H9 (cell line): ENCODE data around the gene MCEMP1. TPM values are rescaled to one million over a fixed set of nuclear protein-coding genes. Genes with fewer than 3 reads are reported as not detected.

Experiments
- DNase-seq: peaks from one replicate; pipeline ENCODE4 v3.0.0-alpha.2; 2017
- H2AFZ ChIP-seq: one replicate; pipeline ENCODE4 v1.6.1; 2013; ENCODE audit warnings: mild to moderate bottlenecking, low read length, control low read depth, moderate library complexity
- H2AK5ac ChIP-seq: 2 replicates; pipeline ENCODE4 v1.6.1; 2013; ENCODE audit warnings: low read length, control low read depth, mixed read lengths; ENCODE audit not compliant: insufficient read length
- H2BK120ac ChIP-seq: one replicate; pipeline ENCODE4 v1.6.1; 2013; ENCODE audit warnings: low read depth, mild to moderate bottlenecking, low read length, control low read depth, inconsistent platforms; ENCODE audit not compliant: poor library complexity, severe bottlenecking
- H2BK12ac ChIP-seq: 2 replicates; pipeline ENCODE4 v1.6.1; 2013; ENCODE audit warnings: low read length, control low read depth, mixed read lengths, low read depth; ENCODE audit not compliant: insufficient read length
- H2BK15ac ChIP-seq: 2 replicates; pipeline ENCODE4 v1.6.1; 2013; ENCODE audit warnings: low read depth, low read length, control low read depth
- H2BK20ac ChIP-seq: one replicate; pipeline ENCODE4 v1.6.1; 2013; ENCODE audit warnings: low read depth, mild to moderate bottlenecking, low read length, control low read depth, inconsistent platforms; ENCODE audit not compliant: poor library complexity, severe bottlenecking
- H2BK5ac ChIP-seq: 2 replicates; pipeline ENCODE4 v1.6.1; 2013; ENCODE audit warnings: low read length, control low read depth, mixed read lengths; ENCODE audit not compliant: insufficient read length
- H3K14ac ChIP-seq: 2 replicates; pipeline ENCODE4 v1.6.1; 2013; ENCODE audit warnings: low read length, control low read depth; ENCODE audit not compliant: insufficient read depth
- H3K18ac ChIP-seq: 2 replicates; pipeline ENCODE4 v1.6.1; 2013; ENCODE audit warnings: low read depth, mild to moderate bottlenecking, mixed read lengths, low read length, control low read depth; ENCODE audit not compliant: insufficient read length
- H3K23ac ChIP-seq: 2 replicates; pipeline ENCODE4 v1.6.1; 2013; ENCODE audit warnings: low read length, control low read depth, mixed read lengths, low read depth; ENCODE audit not compliant: insufficient read length
- H3K23me2 ChIP-seq: 2 replicates; pipeline ENCODE4 v1.6.1; 2013; ENCODE audit warnings: low read depth, mild to moderate bottlenecking, mixed read lengths, low read length, control low read depth; ENCODE audit not compliant: insufficient read length, poor library complexity, severe bottlenecking
- H3K27ac ChIP-seq: 2 replicates; pipeline ENCODE4 v1.5.1; 2013; ENCODE audit warnings: low read length, control low read depth, mixed read lengths, low read depth; ENCODE audit not compliant: insufficient read length
- H3K27me3 ChIP-seq: 2 replicates; pipeline ENCODE4 v1.6.1; 2013; ENCODE audit warnings: low read length, control low read depth, inconsistent platforms; ENCODE audit not compliant: insufficient read depth
- H3K4ac ChIP-seq: 2 replicates; pipeline ENCODE4 v1.6.1; 2013; ENCODE audit warnings: low read depth, mild to moderate bottlenecking, control low read depth, inconsistent platforms, low read length, moderate library complexity
- H3K4me1 ChIP-seq: 2 replicates; pipeline ENCODE4 v1.6.1; 2013; ENCODE audit warnings: low read length, control low read depth, inconsistent platforms; ENCODE audit not compliant: insufficient read depth
- H3K4me2 ChIP-seq: 2 replicates; pipeline ENCODE4 v1.6.1; 2013; ENCODE audit warnings: low read length, control low read depth, mixed read lengths; ENCODE audit not compliant: insufficient read length, insufficient read depth
- H3K56ac ChIP-seq: 2 replicates; pipeline ENCODE4 v1.6.1; 2013; ENCODE audit warnings: low read depth, mild to moderate bottlenecking, mixed read lengths, low read length, control low read depth; ENCODE audit not compliant: insufficient read length
- H3K79me1 ChIP-seq: 2 replicates; pipeline ENCODE4 v1.6.1; 2013; ENCODE audit warnings: low read depth, mild to moderate bottlenecking, moderate library complexity, low read length, control low read depth, inconsistent platforms; ENCODE audit not compliant: insufficient read depth, poor library complexity, severe bottlenecking
- H3K79me2 ChIP-seq: 2 replicates; pipeline ENCODE4 v1.6.1; 2013; ENCODE audit warnings: low read length, control low read depth, inconsistent platforms; ENCODE audit not compliant: insufficient read depth
- H3K9ac ChIP-seq: 2 replicates; pipeline ENCODE4 v1.6.1; 2013; ENCODE audit warnings: low read length, control low read depth, mixed read lengths; ENCODE audit not compliant: insufficient read length; ENCODE audit errors: extremely low read depth
- H3K9me3 ChIP-seq: one replicate; pipeline ENCODE4 v1.6.1; 2013; ENCODE audit warnings: low read depth, low read length, inconsistent platforms; ENCODE audit not compliant: control insufficient read depth
- H3T11ph ChIP-seq: one replicate; pipeline ENCODE4 v1.6.1; 2013; ENCODE audit warnings: mild to moderate bottlenecking, low read length, control low read depth, inconsistent platforms
- H4K20me1 ChIP-seq: one replicate; pipeline ENCODE4 v1.6.1; 2013; ENCODE audit not compliant: control insufficient read depth, insufficient read length, insufficient read depth
- H4K5ac ChIP-seq: 2 replicates; pipeline ENCODE4 v1.6.1; 2013; ENCODE audit warnings: low read depth, mild to moderate bottlenecking, mixed read lengths, low read length, control low read depth; ENCODE audit not compliant: insufficient read length
- H4K8ac ChIP-seq: replicated peaks from 2 replicates; pipeline ENCODE4 v1.6.1; 2013; ENCODE audit warnings: low read length, control low read depth, mixed read lengths, low read depth; ENCODE audit not compliant: insufficient read length
- H4K91ac ChIP-seq: 2 replicates; pipeline ENCODE4 v1.6.1; 2013; ENCODE audit warnings: low read depth, mild to moderate bottlenecking, moderate library complexity, mixed read lengths, low read length, control low read depth; ENCODE audit not compliant: insufficient read length
- H3K27ac Mint-ChIP-seq, 3 experiments: 2 replicates in 2 of 3; 3 replicates in 1 of 3; pipeline ENCODE4 v1.8.0; 2020 to 2021; ENCODE audit warnings: mixed read lengths in 3 of 3, mild to moderate bottlenecking in 1 of 3, moderate library complexity in 1 of 3
- H3K27me3 Mint-ChIP-seq: 2 replicates; pipeline ENCODE4 v1.8.0; 2021; ENCODE audit warnings: low read depth, mild to moderate bottlenecking, moderate library complexity, mixed read lengths
- H3K36me3 Mint-ChIP-seq, 3 experiments: 2 replicates in 2 of 3; 3 replicates in 1 of 3; pipeline ENCODE4 v1.8.0; 2020 to 2021; ENCODE audit warnings: low read depth in 3 of 3, mixed read lengths in 3 of 3; ENCODE audit not compliant: insufficient read depth in 1 of 3
- H3K4me1 Mint-ChIP-seq, 2 experiments: 2 replicates each; pipeline ENCODE4 v1.8.0; 2020; ENCODE audit warnings: mixed read lengths in 2 of 2
- H3K4me3 Mint-ChIP-seq, 2 experiments: 2 replicates in 1 of 2; 3 replicates in 1 of 2; pipeline ENCODE4 v1.8.0; 2020 to 2021; ENCODE audit warnings: mild to moderate bottlenecking in 2 of 2, mixed read lengths in 2 of 2, moderate library complexity in 1 of 2
- H3K9me3 Mint-ChIP-seq, 2 experiments: 2 replicates in 1 of 2; 3 replicates in 1 of 2; pipeline ENCODE4 v1.8.0; 2020; ENCODE audit warnings: mild to moderate bottlenecking in 2 of 2, mixed read lengths in 2 of 2, moderate library complexity in 1 of 2
- CTCF ChIP-seq: fragments of 200-600 bp; sonication (generic); conservative IDR thresholded peaks from 3 replicates; pipeline ENCODE4 v1.8.0; 2021; ENCODE audit warnings: antibody characterized with exemption, mild to moderate bottlenecking
- WGBS: extraction: QIAGEN DNeasy Blood & Tissue Kit; methylation state at CpG from one replicate; pipeline ENCODE4 v1.1.7; 2013; ENCODE audit warnings: missing lambda C conversion rate, low lambda C conversion rate, mixed read lengths; ENCODE audit not compliant: insufficient read length; ENCODE audit errors: extremely low coverage; 5-methylcytosine and 5-hydroxymethylcytosine counted together
- total RNA-seq: library from RNA; stranded (reverse); gene quantifications from 2 replicates; pipeline ENCODE4 v1.2.1, GENCODE V29; 2021

MCEMP1 gene
- total RNA-seq, 1 experiment from 2014 or later: not detected

DNA sequence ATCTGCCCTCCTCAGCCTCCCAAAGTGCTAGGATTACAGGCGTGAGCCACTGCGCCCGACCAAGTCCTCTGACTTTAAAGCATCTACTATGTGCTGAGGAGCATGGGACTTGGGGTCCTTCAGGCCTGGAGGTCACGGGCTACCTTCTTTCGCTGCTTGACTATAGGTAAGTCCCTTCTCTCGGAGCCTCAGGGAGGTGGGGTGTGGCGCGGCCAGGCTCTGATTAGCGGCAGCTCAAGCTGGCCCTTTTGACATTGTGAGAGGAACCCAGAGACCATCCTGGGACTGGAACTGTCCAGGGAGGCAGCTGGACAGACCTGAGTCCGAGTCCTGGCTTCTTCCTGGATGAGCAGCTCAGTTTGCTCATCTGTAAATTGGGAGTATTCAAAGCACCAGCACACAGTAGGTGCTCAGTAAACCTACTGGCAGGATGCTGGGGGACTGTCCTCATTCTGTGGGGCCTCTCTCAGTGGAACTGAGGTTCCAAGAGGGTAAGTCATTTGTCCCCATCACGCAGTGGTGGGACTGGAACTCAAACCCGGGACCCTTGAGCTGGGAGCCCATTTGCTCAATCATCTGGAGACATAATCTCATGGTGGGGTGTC lies 24.3 kb downstream of the MCEMP1 start:
- H3K14ac ChIP-seq: no peak overlapping the region
- H3K27ac ChIP-seq: no peak overlapping the region
- H4K5ac ChIP-seq: no peak overlapping the region
- H2BK15ac ChIP-seq: no peak overlapping the region
- H4K8ac ChIP-seq: no peak overlapping the region
- no peak overlapping the region for H3K27ac Mint-ChIP-seq
- H2AFZ ChIP-seq: no peak overlapping the region
- H2AK5ac ChIP-seq: no peak overlapping the region
- no peak overlapping the region for H3K23ac ChIP-seq
- H3K4me1 ChIP-seq: no peaks in the 10 kb centered on the region; the same call in 1 of the 2 replicates
- no peaks in the 10 kb centered on the region; a peak in 1 of 7 replicates for H3K36me3 Mint-ChIP-seq
- whole genome bisulfite sequencing: no CpG with 5 or more reads among the region's 12 CpGs
- no peaks in the 10 kb centered on the region for H3K23me2 ChIP-seq
- peaks cover 64% of the 10 kb centered on the region for H3K27me3 Mint-ChIP-seq
- H3K27me3 ChIP-seq: no peaks in the 10 kb centered on the region
- H4K20me1 ChIP-seq: no peaks in the 10 kb centered on the region
- TF ChIP-seq CTCF: no peak
- H3K9ac ChIP-seq: no peak overlapping the region
- H3K9me3 ChIP-seq: no peaks in the 10 kb centered on the region
- no peaks in the 10 kb centered on the region for H3K79me1 ChIP-seq
- no peak overlapping the region for H3K56ac ChIP-seq
- H3K79me2 ChIP-seq: no peaks in the 10 kb centered on the region
- H4K91ac ChIP-seq: no peak overlapping the region
- H3K4me2 ChIP-seq: no peak overlapping the region
- H2BK120ac ChIP-seq: no peak overlapping the region
- no peak overlapping the region for H3K4ac ChIP-seq
- H3K4me1 Mint-ChIP-seq: peaks cover 8 to 33% of the 10 kb centered on the region in 2 experiments
- no peaks in the 10 kb centered on the region for H3K9me3 Mint-ChIP-seq
- no peak overlapping the region for H2BK5ac ChIP-seq
- H2BK12ac ChIP-seq: no peak overlapping the region
- no peak overlapping the region for H3K18ac ChIP-seq
- no peak overlapping the region for H3T11ph ChIP-seq
- no peak for DNase-seq
- no peak overlapping the region for H3K4me3 Mint-ChIP-seq
- no peak overlapping the region for H2BK20ac ChIP-seq
